Measurements from ENCODE around the gene CCDC107.

The CCDC107 gene

GRCh38 chr9:35675204-35675603 lies 17.1 kb downstream of the CCDC107 start:
- peak overlapping the region in 1 of 2 donors; percentile 73 for H3K4me3 ChIP-seq (ENCODE audit: low read length in 2 of 2)
- H3K27ac ChIP-seq (ENCODE audit: low read length): no peak overlapping the region
- no peaks in the 10 kb centered on the region for H3K9me3 ChIP-seq (ENCODE audit: control insufficient read depth in 2 of 2, low read length in 2 of 2)
- no peak overlapping the region for H3K9ac ChIP-seq (ENCODE audit: low read length in 2 of 2)
- no peaks in the 10 kb centered on the region for H3K27me3 ChIP-seq (ENCODE audit: control insufficient read depth in 1 of 2, insufficient read depth in 2 of 2, low read length in 2 of 2)
- no peaks in the 10 kb centered on the region for H3K36me3 ChIP-seq (ENCODE audit: control insufficient read depth in 2 of 2, insufficient read depth in 2 of 2, low read length in 2 of 2)
- H3K4me1 ChIP-seq (ENCODE audit: control insufficient read depth, insufficient read depth, low read length): peaks cover 24% of the 10 kb centered on the region

- peak overlapping the region in 1 of 2 donors; percentile 51 for H3K9ac ChIP-seq (ENCODE audit: low read length in 2 of 2)
Measured at GRCh38 chr9:35675732-35676392, 17.8 kb downstream of the CCDC107 start.

GRCh38 chr9:35679091-35679490 lies 21.0 kb downstream of the CCDC107 start:
- peaks cover 25 to 26% of the 10 kb centered on the region in 2 donors for H3K36me3 ChIP-seq (ENCODE audit: control insufficient read depth in 2 of 2, insufficient read depth in 2 of 2, low read length in 2 of 2)
- H3K9ac ChIP-seq (ENCODE audit: low read length in 2 of 2): no peak overlapping the region
- no peaks in the 10 kb centered on the region for H3K27me3 ChIP-seq (ENCODE audit: control insufficient read depth in 1 of 2, insufficient read depth in 2 of 2, low read length in 2 of 2)
- no peak overlapping the region for H3K4me3 ChIP-seq (ENCODE audit: low read length in 2 of 2)
- no peaks in the 10 kb centered on the region for H3K9me3 ChIP-seq (ENCODE audit: control insufficient read depth in 2 of 2, low read length in 2 of 2)
- H3K4me1 ChIP-seq (ENCODE audit: control insufficient read depth, insufficient read depth, low read length): peaks cover 41% of the 10 kb centered on the region
- peak overlapping the region; percentile 31 for H3K27ac ChIP-seq (ENCODE audit: low read length)

More at GRCh38 chr9:35675732-35676392, 17.8 kb downstream of the CCDC107 start:
- H3K4me3 ChIP-seq (ENCODE audit: low read length in 2 of 2): peak overlapping the region; percentile 59 to 73
- no peak overlapping the region for H3K27ac ChIP-seq (ENCODE audit: low read length)
- H3K9me3 ChIP-seq (ENCODE audit: control insufficient read depth in 2 of 2, low read length in 2 of 2): no peaks in the 10 kb centered on the region
- H3K36me3 ChIP-seq (ENCODE audit: control insufficient read depth in 2 of 2, insufficient read depth in 2 of 2, low read length in 2 of 2): no peaks in the 10 kb centered on the region
- H3K27me3 ChIP-seq (ENCODE audit: control insufficient read depth in 1 of 2, insufficient read depth in 2 of 2, low read length in 2 of 2): no peaks in the 10 kb centered on the region
- peaks cover 27% of the 10 kb centered on the region for H3K4me1 ChIP-seq (ENCODE audit: control insufficient read depth, insufficient read depth, low read length)

- H3K9ac ChIP-seq (ENCODE audit: low read length in 2 of 2): no peak overlapping the region
- H3K4me1 ChIP-seq (ENCODE audit: control insufficient read depth, insufficient read depth, low read length): peaks cover 47% of the 10 kb centered on the region
- peaks cover 31 to 33% of the 10 kb centered on the region in 2 donors for H3K36me3 ChIP-seq (ENCODE audit: control insufficient read depth in 2 of 2, insufficient read depth in 2 of 2, low read length in 2 of 2)
- H3K27me3 ChIP-seq (ENCODE audit: control insufficient read depth in 1 of 2, insufficient read depth in 2 of 2, low read length in 2 of 2): no peaks in the 10 kb centered on the region
- peak overlapping the region; percentile 71 for H3K27ac ChIP-seq (ENCODE audit: low read length)
- no peak overlapping the region for H3K4me3 ChIP-seq (ENCODE audit: low read length in 2 of 2)
- H3K9me3 ChIP-seq (ENCODE audit: control insufficient read depth in 2 of 2, low read length in 2 of 2): no peaks in the 10 kb centered on the region
Measured at GRCh38 chr9:35679766-35680330, 21.8 kb downstream of the CCDC107 start.

- no peak overlapping the region for H3K4me3 ChIP-seq (ENCODE audit: low read length in 2 of 2)
- H3K27ac ChIP-seq (ENCODE audit: low read length): peak overlapping the region; percentile 71
- peak overlapping the region in 1 of 2 donors; percentile 36 for H3K9ac ChIP-seq (ENCODE audit: low read length in 2 of 2)
- no peaks in the 10 kb centered on the region for H3K27me3 ChIP-seq (ENCODE audit: control insufficient read depth in 1 of 2, insufficient read depth in 2 of 2, low read length in 2 of 2)
- H3K4me1 ChIP-seq (ENCODE audit: control insufficient read depth, insufficient read depth, low read length): peaks cover 53% of the 10 kb centered on the region
- H3K36me3 ChIP-seq (ENCODE audit: control insufficient read depth in 2 of 2, insufficient read depth in 2 of 2, low read length in 2 of 2): peaks cover 38 to 40% of the 10 kb centered on the region in 2 donors
- H3K9me3 ChIP-seq (ENCODE audit: control insufficient read depth in 2 of 2, low read length in 2 of 2): no peaks in the 10 kb centered on the region
Measured at GRCh38 chr9:35680331-35681105, 22.4 kb downstream of the CCDC107 start.

GRCh38 chr9:35681341-35682002 lies 23.4 kb downstream of the CCDC107 start:
- no peak overlapping the region for H3K4me3 ChIP-seq (ENCODE audit: low read length in 2 of 2)
- no peaks in the 10 kb centered on the region for H3K9me3 ChIP-seq (ENCODE audit: control insufficient read depth in 2 of 2, low read length in 2 of 2)
- peaks cover 51% of the 10 kb centered on the region for H3K4me1 ChIP-seq (ENCODE audit: control insufficient read depth, insufficient read depth, low read length)
- H3K27me3 ChIP-seq (ENCODE audit: control insufficient read depth in 1 of 2, insufficient read depth in 2 of 2, low read length in 2 of 2): no peaks in the 10 kb centered on the region
- peak overlapping the region; percentile 100 for H3K27ac ChIP-seq (ENCODE audit: low read length)
- H3K9ac ChIP-seq (ENCODE audit: low read length in 2 of 2): peak overlapping the region in 1 of 2 donors; percentile 55
- peaks cover 44 to 47% of the 10 kb centered on the region in 2 donors for H3K36me3 ChIP-seq (ENCODE audit: control insufficient read depth in 2 of 2, insufficient read depth in 2 of 2, low read length in 2 of 2)

GRCh38 chr9:35682051-35682450 lies 24.0 kb downstream of the CCDC107 start:
- H3K4me3 ChIP-seq (ENCODE audit: low read length in 2 of 2): no peak overlapping the region
- H3K9me3 ChIP-seq (ENCODE audit: control insufficient read depth in 2 of 2, low read length in 2 of 2): no peaks in the 10 kb centered on the region
- peak overlapping the region in 1 of 2 donors; percentile 36 for H3K9ac ChIP-seq (ENCODE audit: low read length in 2 of 2)
- peak overlapping the region; percentile 100 for H3K27ac ChIP-seq (ENCODE audit: low read length)
- H3K36me3 ChIP-seq (ENCODE audit: control insufficient read depth in 2 of 2, insufficient read depth in 2 of 2, low read length in 2 of 2): peaks cover 44 to 53% of the 10 kb centered on the region in 2 donors
- H3K4me1 ChIP-seq (ENCODE audit: control insufficient read depth, insufficient read depth, low read length): peaks cover 55% of the 10 kb centered on the region
- H3K27me3 ChIP-seq (ENCODE audit: control insufficient read depth in 1 of 2, insufficient read depth in 2 of 2, low read length in 2 of 2): no peaks in the 10 kb centered on the region

GRCh38 chr9:35682520-35683315 lies 24.6 kb downstream of the CCDC107 start:
- peaks cover 48 to 59% of the 10 kb centered on the region in 2 donors for H3K36me3 ChIP-seq (ENCODE audit: control insufficient read depth in 2 of 2, insufficient read depth in 2 of 2, low read length in 2 of 2)
- peak overlapping the region; percentile 72 to 86 for H3K9ac ChIP-seq (ENCODE audit: low read length in 2 of 2)
- peak overlapping the region; percentile 100 for H3K27ac ChIP-seq (ENCODE audit: low read length)
- no peaks in the 10 kb centered on the region for H3K27me3 ChIP-seq (ENCODE audit: control insufficient read depth in 1 of 2, insufficient read depth in 2 of 2, low read length in 2 of 2)
- H3K4me3 ChIP-seq (ENCODE audit: low read length in 2 of 2): peak overlapping the region in 1 of 2 donors; percentile 92
- no peaks in the 10 kb centered on the region for H3K9me3 ChIP-seq (ENCODE audit: control insufficient read depth in 2 of 2, low read length in 2 of 2)
- peaks cover 53% of the 10 kb centered on the region for H3K4me1 ChIP-seq (ENCODE audit: control insufficient read depth, insufficient read depth, low read length)

GRCh38 chr9:35683323-35683722 lies 25.2 kb downstream of the CCDC107 start:
- Histone ChIP-seq H3K4me3 (ENCODE audit: low read length in 2 of 2) (peak overlapping the region; percentile 92 to 95), H3K9ac (ENCODE audit: low read length in 2 of 2) (peak overlapping the region; percentile 72 to 86), H3K4me1 (ENCODE audit: control insufficient read depth, insufficient read depth, low read length) (peaks cover 56% of the 10 kb centered on the region), H3K27me3 (ENCODE audit: control insufficient read depth in 1 of 2, insufficient read depth in 2 of 2, low read length in 2 of 2) (no peaks in the 10 kb centered on the region), H3K36me3 (ENCODE audit: control insufficient read depth in 2 of 2, insufficient read depth in 2 of 2, low read length in 2 of 2) (peaks cover 53 to 65% of the 10 kb centered on the region in 2 donors), H3K27ac (ENCODE audit: low read length) (peak overlapping the region; percentile 100), H3K9me3 (ENCODE audit: control insufficient read depth in 2 of 2, low read length in 2 of 2) (no peaks in the 10 kb centered on the region)

GRCh38 chr9:35684921-35685320 lies 26.8 kb downstream of the CCDC107 start:
- Histone ChIP-seq H3K36me3 (ENCODE audit: control insufficient read depth in 2 of 2, insufficient read depth in 2 of 2, low read length in 2 of 2) (peaks cover 57 to 69% of the 10 kb centered on the region in 2 donors), H3K27ac (ENCODE audit: low read length) (peak overlapping the region; percentile 100), H3K4me1 (ENCODE audit: control insufficient read depth, insufficient read depth, low read length) (peaks cover 59% of the 10 kb centered on the region), H3K9ac (ENCODE audit: low read length in 2 of 2) (peak overlapping the region; percentile 72 to 86), H3K27me3 (ENCODE audit: control insufficient read depth in 1 of 2, insufficient read depth in 2 of 2, low read length in 2 of 2) (no peaks in the 10 kb centered on the region), H3K9me3 (ENCODE audit: control insufficient read depth in 2 of 2, low read length in 2 of 2) (no peaks in the 10 kb centered on the region), H3K4me3 (ENCODE audit: low read length in 2 of 2) (peak overlapping the region; percentile 92 to 95)

Measured in stomach smooth muscle (tissue), 2 donors.